GDM1 (cell line): ENCODE results near the gene ALDH1L1.

Experiments used
- DNase-seq: peaks from one replicate; lab custom pipeline; 2025; lab: John Stamatoyannopoulos, UW

Gene ALDH1L1

GRCh38 chr3:126118591-126118990, 61.8 kb downstream of the ALDH1L1 start:
- no peak for DNase-seq

- DNase-seq = no peak
Observed at GRCh38 chr3:126117786-126118185, 62.6 kb downstream of the ALDH1L1 start.

GRCh38 chr3:126117212-126117611, 63.2 kb downstream of the ALDH1L1 start:
- DNase-seq = no peak

- no peak for DNase-seq
Observed at GRCh38 chr3:126116526-126116925, 63.9 kb downstream of the ALDH1L1 start.

- no peak for DNase-seq
Observed at GRCh38 chr3:126114443-126115386, 65.7 kb downstream of the ALDH1L1 start.

DNA sequence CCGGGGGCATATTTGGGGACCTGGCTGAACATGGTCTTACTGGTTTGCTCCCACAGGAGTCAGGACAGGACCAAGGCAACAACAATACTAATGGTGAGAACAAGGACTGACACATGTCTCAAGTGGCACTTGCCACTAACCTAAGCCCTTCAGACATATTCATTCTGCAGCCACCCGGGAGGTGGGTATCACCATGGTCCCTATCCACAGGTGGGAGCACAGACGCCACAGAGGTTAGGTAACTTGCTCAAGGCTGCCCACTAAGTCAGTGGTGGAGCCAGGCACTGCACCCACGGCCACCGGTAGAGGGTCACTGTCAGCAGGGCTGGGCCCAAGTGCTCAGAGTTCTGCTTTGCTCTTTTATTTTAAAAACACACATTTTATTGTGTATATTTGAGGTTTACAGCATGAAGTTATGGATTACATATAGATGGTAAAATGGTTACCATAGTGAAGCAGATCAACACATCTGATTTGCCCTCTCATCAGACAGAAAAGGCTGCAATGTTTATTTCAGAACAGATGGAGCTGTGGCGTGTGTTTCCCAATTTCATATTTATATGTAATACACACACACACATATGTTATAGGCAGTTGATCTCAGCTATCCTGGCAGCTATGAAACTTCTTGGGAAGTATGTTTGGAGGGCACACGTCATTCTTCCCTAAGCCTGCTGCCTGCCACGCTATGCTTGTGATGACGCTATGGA, 66.5 kb downstream of the ALDH1L1 start:
- no peak for DNase-seq

DNA sequence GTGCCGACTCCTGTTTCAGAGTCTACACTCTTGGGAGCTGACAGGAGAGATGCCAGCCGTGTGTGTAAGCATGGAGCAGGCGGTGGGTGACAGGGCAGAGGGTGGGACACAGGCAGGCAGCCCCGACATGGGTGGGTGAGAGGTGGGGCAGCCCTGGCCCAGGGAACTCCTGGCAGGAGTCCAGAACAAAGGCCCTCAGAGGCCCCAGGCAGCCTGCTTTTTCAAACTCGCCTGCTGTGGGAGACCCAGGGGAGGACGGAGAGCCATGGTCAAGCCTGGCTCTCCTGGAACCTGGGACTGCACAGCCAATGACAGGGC, 67.2 kb downstream of the ALDH1L1 start:
- DNase-seq = no peak

- no peak for DNase-seq
Observed at GRCh38 chr3:126112531-126113237, 67.7 kb downstream of the ALDH1L1 start.

GRCh38 chr3:126111566-126112475, 68.6 kb downstream of the ALDH1L1 start:
- DNase-seq = no peak

DNA sequence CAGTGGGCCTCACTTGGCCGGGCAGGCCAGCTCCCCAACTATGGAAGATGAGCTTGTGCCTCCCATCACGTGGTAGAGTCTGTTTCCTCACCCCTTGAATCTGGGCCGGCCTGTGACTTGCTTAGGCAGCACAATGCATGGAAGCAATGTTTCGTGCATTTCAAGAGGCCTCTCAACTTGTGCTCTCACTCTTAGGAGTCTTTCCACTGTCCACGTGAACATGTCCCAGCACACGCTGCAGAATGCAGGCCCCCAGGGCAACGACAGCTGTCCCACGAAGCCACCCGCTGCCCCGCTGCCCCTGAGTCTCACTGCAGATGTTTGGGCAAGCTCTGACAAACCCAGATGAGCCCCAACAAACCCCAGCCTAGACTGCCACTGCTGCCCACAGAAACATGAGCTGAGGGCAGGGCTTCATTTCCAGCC, 69.2 kb downstream of the ALDH1L1 start:
- no peak for DNase-seq

DNA sequence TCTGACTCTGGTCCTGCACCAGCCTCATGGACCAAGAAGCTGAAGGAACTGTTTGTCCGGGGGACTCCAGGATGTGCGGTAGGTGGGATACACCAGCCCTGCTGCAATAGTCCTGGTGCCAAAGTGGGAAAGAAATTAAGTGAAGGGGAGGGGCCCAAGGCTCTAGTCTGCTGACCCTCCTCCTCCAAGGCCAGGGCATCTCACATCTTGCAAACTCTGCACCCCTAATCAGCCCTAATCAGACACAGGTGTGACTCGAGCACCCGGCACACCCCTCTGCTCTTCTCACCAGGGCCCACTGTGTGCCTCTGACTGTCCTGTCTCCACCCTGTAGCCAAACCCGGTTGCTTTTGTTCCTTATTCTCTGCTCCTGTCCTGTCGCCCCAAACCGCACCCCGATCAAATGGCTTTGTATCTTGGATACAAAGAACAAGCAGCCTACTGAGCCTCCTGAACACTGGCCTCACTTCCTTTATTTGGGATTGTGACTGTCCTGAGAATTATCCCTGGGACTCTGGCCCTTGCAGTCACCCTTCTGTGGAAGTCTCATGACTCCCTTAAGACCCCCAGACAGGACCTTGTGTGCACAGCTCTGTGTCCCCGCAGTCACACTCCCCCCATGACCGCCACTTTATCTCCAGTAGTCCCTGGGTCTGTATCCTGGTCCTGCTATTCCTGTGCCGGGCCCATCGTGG, 69.8 kb downstream of the ALDH1L1 start:
- no peak for DNase-seq

- DNase-seq = no peak
Observed at GRCh38 chr3:126109880-126110235, 70.5 kb downstream of the ALDH1L1 start.

DNA sequence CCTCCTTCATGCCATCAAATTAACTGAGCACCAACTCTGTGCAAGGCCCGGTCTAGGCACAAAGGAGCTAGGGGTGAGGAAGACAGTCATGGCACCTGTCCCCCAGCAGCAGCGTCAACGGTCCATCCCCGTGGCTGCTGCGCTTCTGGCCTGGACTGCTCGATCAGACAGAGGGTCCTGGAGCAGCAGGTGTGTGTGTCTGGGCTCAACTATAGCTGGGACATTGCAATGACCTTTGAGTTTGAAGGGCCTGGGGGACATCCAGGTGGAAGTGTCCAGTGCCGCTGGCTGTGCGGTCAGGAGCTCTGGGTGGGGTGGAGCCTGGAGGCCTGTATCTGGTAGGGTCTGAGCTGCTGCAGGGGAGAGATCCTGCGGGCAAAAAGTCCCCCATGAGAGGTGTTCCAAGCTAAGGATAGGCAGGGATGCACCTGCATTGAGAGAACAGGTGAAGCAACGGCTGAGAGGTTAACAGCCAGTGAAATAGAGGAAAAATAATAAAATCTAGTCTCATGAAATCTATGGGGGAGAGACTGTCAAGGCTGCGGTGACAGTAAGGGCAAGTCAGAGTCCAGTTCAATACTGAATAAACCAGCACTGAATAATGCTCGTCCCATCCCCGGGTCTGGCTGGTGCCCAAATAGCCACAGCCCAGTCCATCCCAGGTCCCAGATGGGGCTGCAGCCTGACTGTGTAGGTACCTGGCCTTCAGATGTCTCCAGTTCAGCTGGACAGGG, 71.1 kb downstream of the ALDH1L1 start:
- no peak for DNase-seq

DNA sequence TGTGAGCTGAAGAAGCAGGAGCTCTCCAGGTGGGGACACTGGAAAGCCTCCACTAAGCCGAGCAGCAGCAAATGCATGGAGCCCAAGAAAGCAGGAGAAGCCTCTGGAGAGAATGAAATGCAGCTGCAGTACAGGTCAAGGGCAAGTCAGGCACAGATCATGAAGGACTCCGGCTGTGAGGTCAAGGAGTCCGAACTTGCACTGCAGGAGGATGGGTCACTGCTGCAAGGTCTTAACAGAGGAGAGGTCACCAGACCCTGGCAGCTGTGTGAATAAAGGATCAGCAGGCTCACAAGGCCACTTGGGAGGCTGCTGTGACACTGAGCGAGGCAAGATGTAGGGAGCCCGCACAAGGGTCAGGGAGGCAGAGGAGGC, 71.7 kb downstream of the ALDH1L1 start:
- DNase-seq = no peak

- DNase-seq = no peak
Observed at GRCh38 chr3:126107957-126108675, 72.3 kb downstream of the ALDH1L1 start.

- DNase-seq = no peak
Observed at GRCh38 chr3:126107203-126107939, 73.0 kb downstream of the ALDH1L1 start.

DNA sequence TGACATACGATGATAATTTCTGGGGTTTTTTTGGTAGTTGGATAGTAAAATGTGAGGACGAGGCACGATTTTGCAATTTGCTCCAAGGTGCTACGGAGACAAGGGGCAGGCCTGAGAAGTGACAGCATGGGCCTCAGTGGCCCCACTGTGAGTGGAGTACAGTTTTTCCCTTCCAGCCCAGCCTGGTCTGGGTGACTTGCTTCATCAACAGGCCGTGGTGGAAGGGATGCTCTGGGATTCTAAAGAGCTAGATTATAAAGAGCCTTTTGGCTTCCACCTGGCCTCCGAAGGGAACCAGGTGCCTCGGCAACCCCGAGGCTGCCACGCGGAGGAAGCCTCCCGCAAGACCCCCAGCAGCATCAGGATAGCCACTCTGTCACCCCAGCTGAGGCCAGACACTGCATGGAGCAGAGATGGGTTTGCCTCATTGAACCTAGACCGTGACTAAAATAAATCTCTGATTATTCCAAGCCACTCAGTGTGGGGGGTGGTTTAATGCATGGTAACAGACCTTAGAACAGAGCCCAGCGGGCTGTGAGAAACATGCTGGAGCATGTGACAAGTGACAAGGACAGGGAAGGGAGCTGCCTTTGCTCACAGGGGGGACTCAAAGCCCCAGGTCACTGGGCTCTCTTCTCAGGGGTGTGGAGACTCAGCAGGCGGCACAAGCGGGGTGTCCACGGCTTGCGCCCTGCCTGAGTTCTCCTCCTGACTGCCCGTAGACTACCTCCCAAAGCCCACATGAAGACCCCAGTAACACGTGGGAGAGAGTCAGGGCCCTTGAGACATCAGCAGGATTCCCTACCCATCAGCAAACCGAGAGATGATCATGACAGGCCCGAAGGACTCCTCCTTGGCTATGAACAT, 73.8 kb downstream of the ALDH1L1 start:
- no peak for DNase-seq

DNA sequence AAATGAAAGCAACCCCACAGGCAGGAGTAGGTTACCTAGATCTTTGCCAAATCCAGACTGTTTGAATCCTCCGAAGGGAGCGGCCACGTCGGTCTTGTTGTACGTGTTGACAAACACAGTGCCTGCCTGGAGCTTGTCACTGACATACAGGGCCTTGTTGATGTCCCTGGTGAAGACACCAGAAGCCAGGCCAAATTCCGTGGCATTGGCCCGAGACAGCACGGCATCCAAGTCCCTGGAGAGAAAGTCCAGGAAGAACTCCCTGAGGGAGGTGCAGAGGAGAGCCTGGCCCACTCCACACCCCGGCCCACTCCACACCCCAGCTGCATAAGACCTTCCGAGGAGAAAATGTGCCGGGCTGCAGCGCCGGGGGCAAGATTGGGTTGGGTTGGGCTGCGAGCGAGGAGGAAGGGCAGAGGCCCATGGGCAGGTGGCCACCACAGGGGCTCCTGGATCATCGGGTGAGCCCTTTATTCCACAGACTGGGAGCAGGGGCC, 74.6 kb downstream of the ALDH1L1 start:
- DNase-seq = no peak
